Left lung (tissue), 10 donors: ENCODE data around the gene NR6A1. TPM values are rescaled to one million over a fixed set of nuclear protein-coding genes. Genes with fewer than 3 reads are reported as not detected.

Experiments
- ATAC-seq: fragments of 200-7000 bp; cut with Tn5 transposase; one replicate; pipeline ENCODE4 v1.9.1; 2020; ENCODE audit warnings: moderate library complexity
- DNase-seq, 4 donors: peaks; one replicate each; pipeline ENCODE4 v3.0.0-alpha.2; 2013 to 2020
- H3K27ac ChIP-seq, 2 donors: fragments of 200-600 bp; sonication (generic) in 1 of 2; one replicate each; pipeline versions ENCODE4 v1.5.0 to v1.8.0; 2020 to 2021
- H3K27me3 ChIP-seq, 2 donors: fragments of 200-600 bp; sonication (generic) in 1 of 2; one replicate each; pipeline versions ENCODE4 v1.5.0 to v1.8.0; 2020 to 2021
- H3K36me3 ChIP-seq, 2 donors: fragments of 200-600 bp; sonication (generic) in 1 of 2; one replicate each; pipeline versions ENCODE4 v1.5.0 to v1.8.0; 2020 to 2021
- H3K4me1 ChIP-seq, 2 donors: fragments of 200-600 bp; one replicate each; pipeline ENCODE4 v1.8.0; 2021
- H3K4me3 ChIP-seq, 2 donors: fragments of 200-600 bp; sonication (generic) in 1 of 2; one replicate each; pipeline versions ENCODE4 v1.5.0 to v1.8.0; 2020 to 2021; ENCODE audit warnings: mild to moderate bottlenecking in 1 of 2
- H3K9me3 ChIP-seq, 2 donors: fragments of 200-600 bp; sonication (generic) in 1 of 2; one replicate each; pipeline versions ENCODE4 v1.5.0 to v1.8.0; 2020 to 2021
- intact Hi-C, 2 donors: fragments of 100-400 bp; cut with DNase I; formaldehyde crosslinking; loops; one replicate each; pipeline versions ENCODE4 v1.11.2 to v1.14.2; 2022
- polyA plus RNA-seq, 6 donors: library from polyadenylated mRNA; unstranded; fragments of 120-200 nt; gene quantifications; one replicate each; pipeline ENCODE4 v1.2.1, GENCODE V29; 2013; ENCODE audit not compliant: insufficient read length in 6 of 6
- total RNA-seq, 2 donors: library from RNA; stranded (reverse); fragmentation: NEBNext Ultra II Directional; extraction: Animal tissue kit (Norgen Biotek cat#: 25700); gene quantifications; one replicate each; pipeline ENCODE4 v1.2.1, GENCODE V29; 2021
- TF ChIP-seq, protein P1 (sequence below), 2 donors: fragments of 200-600 bp; sonication (generic) in 1 of 2; IDR thresholded peaks; one replicate each; pipeline versions ENCODE4 v1.5.0 to v1.8.0; 2021; ENCODE audit warnings: antibody characterized with exemption in 2 of 2
- donor health status: DM: no; HTN: yes; CAD: no.
- donor health status: DM: no; HTN: no; CAD: no.

The NR6A1 gene
- total and polyA plus RNA-seq, 8 donors: 1.2 to 4.1 (median 1.7) TPM

DNA sequence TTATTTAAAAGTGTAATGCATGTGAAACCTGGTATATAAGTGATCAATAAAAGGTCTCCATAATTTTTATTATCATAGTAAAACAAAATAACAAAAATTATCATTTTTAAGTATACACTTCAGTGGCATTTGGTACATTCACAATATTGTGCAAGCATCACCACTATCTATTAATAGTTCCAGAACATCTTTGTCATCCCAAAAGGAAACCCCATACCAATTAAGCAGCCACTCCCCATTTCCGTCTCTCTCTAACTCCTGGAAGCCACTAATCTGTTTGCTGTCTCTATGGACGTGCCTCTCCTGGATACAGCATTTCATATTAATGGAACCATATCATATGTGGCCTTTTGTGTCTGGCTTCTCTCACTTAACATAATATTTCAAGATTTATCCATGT, 13.4 kb upstream of the NR6A1 start:
- Histone ChIP-seq H3K4me3 (no peak overlapping the region), H3K27ac (peak overlapping the region in 1 of 2 donors; percentile 42), H3K36me3 (no peaks in the 10 kb centered on the region), H3K4me1 (peaks cover 0 to 17% of the 10 kb centered on the region in 2 donors), H3K27me3 (no peaks in the 10 kb centered on the region), H3K9me3 (no peaks in the 10 kb centered on the region)
- intact Hi-C loops: no loop called here
- DNase-seq (no peak), ATAC-seq (no peak)
- TF ChIP-seq, protein P1, sequence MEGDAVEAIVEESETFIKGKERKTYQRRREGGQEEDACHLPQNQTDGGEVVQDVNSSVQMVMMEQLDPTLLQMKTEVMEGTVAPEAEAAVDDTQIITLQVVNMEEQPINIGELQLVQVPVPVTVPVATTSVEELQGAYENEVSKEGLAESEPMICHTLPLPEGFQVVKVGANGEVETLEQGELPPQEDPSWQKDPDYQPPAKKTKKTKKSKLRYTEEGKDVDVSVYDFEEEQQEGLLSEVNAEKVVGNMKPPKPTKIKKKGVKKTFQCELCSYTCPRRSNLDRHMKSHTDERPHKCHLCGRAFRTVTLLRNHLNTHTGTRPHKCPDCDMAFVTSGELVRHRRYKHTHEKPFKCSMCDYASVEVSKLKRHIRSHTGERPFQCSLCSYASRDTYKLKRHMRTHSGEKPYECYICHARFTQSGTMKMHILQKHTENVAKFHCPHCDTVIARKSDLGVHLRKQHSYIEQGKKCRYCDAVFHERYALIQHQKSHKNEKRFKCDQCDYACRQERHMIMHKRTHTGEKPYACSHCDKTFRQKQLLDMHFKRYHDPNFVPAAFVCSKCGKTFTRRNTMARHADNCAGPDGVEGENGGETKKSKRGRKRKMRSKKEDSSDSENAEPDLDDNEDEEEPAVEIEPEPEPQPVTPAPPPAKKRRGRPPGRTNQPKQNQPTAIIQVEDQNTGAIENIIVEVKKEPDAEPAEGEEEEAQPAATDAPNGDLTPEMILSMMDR (IDR thresholded peaks at IDR 0.05): no peak

DNA sequence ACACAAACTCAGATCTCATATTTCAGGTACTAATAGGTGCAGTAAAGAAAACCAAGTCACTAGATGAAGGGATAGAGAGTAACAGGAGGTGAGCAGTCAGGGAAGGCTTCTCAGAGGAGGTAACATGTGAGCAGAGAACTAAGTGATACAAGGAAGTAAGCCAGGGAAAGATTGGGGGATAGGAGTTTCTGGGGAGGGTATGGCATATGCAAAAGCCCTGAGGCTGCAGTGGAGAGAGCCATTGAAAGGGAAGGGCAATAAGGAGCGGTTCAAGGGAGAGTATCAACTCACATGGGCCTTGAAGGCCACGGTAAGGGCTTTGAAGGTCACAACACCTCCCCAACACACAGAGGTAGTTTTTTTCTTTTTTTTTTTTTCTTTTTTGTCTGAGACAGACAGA, 12.7 kb upstream of the NR6A1 start:
- H3K27ac ChIP-seq: peak overlapping the region in 1 of 2 donors; percentile 42
- TF ChIP-seq, protein P1 (IDR thresholded peaks at IDR 0.05): no peak
- intact Hi-C loops: no loop called here

DNA sequence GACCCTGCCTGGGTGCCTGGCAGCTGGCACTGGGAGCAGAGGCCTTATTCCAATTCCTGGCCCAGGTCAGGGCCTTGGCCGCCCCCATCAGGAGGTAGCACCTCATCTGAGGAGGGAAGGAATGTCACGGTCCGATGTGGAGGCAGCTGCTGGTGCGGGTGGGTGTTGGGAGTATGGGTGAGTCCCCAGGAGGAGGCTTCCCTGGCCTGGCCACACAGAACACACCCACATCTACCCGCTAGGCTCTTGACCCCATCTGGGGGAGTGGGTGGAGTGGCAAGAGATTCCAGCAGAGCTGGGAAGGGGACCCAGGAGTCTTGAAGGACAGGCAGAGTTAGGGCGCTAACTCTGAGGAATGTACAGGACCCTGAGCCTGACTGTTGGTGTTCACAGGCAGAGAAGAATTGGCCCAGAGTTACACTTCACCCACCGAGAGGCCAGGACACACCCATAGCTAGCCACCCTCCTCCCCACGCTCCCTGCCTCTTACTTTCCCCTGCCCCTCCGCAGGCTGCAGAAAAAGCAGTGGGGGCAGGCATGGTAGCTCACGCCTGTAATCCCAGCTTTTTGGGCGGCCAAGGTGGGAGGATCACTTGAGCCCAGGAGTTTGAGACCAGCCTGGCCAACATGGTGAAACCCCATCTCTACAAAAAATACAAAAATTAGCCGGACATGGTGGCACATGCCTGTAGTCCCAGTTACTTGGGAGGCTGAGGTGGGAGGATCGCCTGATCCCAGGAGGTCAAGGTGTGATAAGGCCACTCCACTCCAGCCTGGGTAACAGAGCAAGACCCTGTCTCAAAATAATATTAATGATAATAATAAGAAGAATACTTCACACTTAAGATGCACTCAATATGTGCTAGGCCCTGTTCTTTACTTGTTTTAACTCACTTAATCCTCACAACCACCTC, 11.8 kb upstream of the NR6A1 start:
- Histone ChIP-seq H3K36me3 (no peaks in the 10 kb centered on the region), H3K27ac (peak overlapping the region in 1 of 2 donors; percentile 42), H3K4me1 (peaks cover 0 to 27% of the 10 kb centered on the region in 2 donors), H3K9me3 (no peaks in the 10 kb centered on the region), H3K27me3 (no peaks in the 10 kb centered on the region), H3K4me3 (no peak overlapping the region)
- intact Hi-C loops: no loop called here
- ATAC-seq (no peak), DNase-seq (no peak)
- TF ChIP-seq, protein P1 (IDR thresholded peaks at IDR 0.05): no peak

More for the DNA sequence above, 12.7 kb upstream of the NR6A1 start:
- Histone ChIP-seq H3K4me3 (no peak overlapping the region), H3K27me3 (no peaks in the 10 kb centered on the region), H3K9me3 (no peaks in the 10 kb centered on the region), H3K4me1 (peaks cover 0 to 24% of the 10 kb centered on the region in 2 donors), H3K36me3 (no peaks in the 10 kb centered on the region)
- DNase-seq: no peak
- no peak for ATAC-seq

DNA sequence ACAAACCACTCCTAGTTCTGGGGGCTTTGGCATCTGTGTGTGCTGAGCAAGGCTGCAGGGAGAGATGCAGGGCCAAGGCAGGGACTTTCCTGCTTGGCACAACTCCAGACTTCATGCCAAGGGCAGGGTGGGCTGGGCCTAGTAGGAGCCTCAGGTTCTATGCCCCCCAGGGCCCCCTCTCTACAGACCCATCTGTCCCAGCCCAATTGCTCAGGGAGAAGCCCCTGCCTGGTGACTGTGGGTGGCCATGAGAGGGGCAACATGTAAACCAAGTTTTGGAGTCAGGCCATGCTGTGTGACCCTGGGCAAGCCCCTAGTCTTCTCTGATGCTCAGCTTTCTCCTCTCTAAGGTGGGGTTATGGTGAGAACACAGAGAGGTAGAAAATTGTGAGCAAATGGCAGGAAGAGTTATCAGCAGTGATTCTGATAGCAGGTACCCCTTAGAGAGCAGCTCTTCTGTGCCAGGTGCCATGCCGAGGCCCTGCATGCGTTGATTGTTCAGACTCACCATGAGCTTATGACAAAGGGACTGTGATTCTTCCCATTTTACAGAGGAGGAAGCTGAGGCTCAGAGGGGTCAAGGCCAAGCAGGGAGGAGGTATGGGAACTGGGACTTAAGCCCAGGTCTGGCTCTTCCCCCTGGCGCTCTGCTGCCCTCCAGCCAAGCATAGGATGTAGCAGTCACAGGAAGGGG, 11.0 kb upstream of the NR6A1 start:
- intact Hi-C loops: no loop called here
- Histone ChIP-seq H3K36me3 (no peaks in the 10 kb centered on the region), H3K27ac (peak overlapping the region in 1 of 2 donors; percentile 42), H3K27me3 (peaks cover 0 to 8% of the 10 kb centered on the region in 2 donors), H3K4me3 (no peak overlapping the region), H3K9me3 (no peaks in the 10 kb centered on the region), H3K4me1 (peaks cover 0 to 32% of the 10 kb centered on the region in 2 donors)
- TF ChIP-seq, protein P1 (IDR thresholded peaks at IDR 0.05): no peak
- ATAC-seq (no peak), DNase-seq (no peak)

DNA sequence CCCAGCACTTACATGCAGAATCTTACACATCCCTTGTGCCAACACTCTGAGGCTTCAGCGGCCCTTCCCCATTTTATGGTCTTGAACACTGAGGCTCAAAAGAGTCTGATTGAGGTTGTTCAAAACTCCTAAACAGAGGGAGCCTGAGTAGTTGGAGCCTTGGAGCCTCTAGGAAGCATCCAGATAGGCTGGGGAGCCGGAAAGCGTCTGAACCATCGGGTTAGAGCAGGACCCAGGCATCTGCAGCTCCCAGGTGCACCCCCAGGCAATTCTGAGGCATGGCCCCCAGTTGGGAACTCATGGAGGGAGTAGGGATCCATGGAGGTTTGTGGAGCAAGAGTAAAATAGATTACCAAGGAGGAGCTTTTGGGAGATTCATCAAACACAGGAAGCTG, 9.6 kb upstream of the NR6A1 start:
- H3K36me3 ChIP-seq: no peaks in the 10 kb centered on the region
- H3K27ac ChIP-seq: no peak overlapping the region
- no peak for DNase-seq
- peaks cover 6 to 21% of the 10 kb centered on the region in 2 donors for H3K27me3 ChIP-seq
- peaks cover 4 to 46% of the 10 kb centered on the region in 2 donors for H3K4me1 ChIP-seq
- no peaks in the 10 kb centered on the region for H3K9me3 ChIP-seq
- intact Hi-C loops: no loop called here
- TF ChIP-seq, protein P1 (IDR thresholded peaks at IDR 0.05): no peak
- no peak overlapping the region for H3K4me3 ChIP-seq
- no peak for ATAC-seq
